ENCODE data around the gene TLE6.

TLE6 gene

GRCh38 chr19:2982561-2982960 is 5.2 kb downstream of the TLE6 start:
- Histone ChIP-seq H3K27ac (ENCODE audit: low read depth, low read length) (no peak overlapping the region), H3K9me3 (ENCODE audit: control insufficient read depth, insufficient read depth, low read length) (no peaks in the 10 kb centered on the region), H3K4me2 (ENCODE audit: low read length) (no peak overlapping the region), H3K79me2 (ENCODE audit: control insufficient read depth, low read length) (no peaks in the 10 kb centered on the region), H3K9me2 (replicated peaks; ENCODE audit: control insufficient read depth, low read length) (no peaks in the 10 kb centered on the region), H3K4me1 (ENCODE audit: control insufficient read depth, low read length) (peaks cover 29% of the 10 kb centered on the region), H3K27me3 (ENCODE audit: control insufficient read depth, low read length) (peaks cover 18% of the 10 kb centered on the region), H3F3A (ENCODE audit: control insufficient read depth, insufficient read depth) (no peaks in the 10 kb centered on the region), H3K36me3 (ENCODE audit: control insufficient read depth, low read length) (no peaks in the 10 kb centered on the region), H3K4me3 (ENCODE audit: low read length) (no peak overlapping the region), H4K20me1 (ENCODE audit: control insufficient read depth, insufficient read depth, low read depth, low read length) (no peaks in the 10 kb centered on the region)
- TF ChIP-seq EZH2phosphoT487 (IDR thresholded peaks at IDR 0.05; ENCODE audit: borderline replicate concordance, low read length) (no peak), CTCF (IDR thresholded peaks at IDR 0.05; ENCODE audit: low read depth, low read length, poor library complexity, severe bottlenecking) (no peak)

- H3K9me2 ChIP-seq (replicated peaks; ENCODE audit: control insufficient read depth, low read length) = no peaks in the 10 kb centered on the region
- H3K27ac ChIP-seq (ENCODE audit: low read depth, low read length) = no peak overlapping the region
- no peak for TF ChIP-seq CTCF (IDR thresholded peaks at IDR 0.05; ENCODE audit: low read depth, low read length, poor library complexity, severe bottlenecking)
- no peak for TF ChIP-seq EZH2phosphoT487 (IDR thresholded peaks at IDR 0.05; ENCODE audit: borderline replicate concordance, low read length)
- H3K27me3 ChIP-seq (ENCODE audit: control insufficient read depth, low read length) = peaks cover 21% of the 10 kb centered on the region
- H4K20me1 ChIP-seq (ENCODE audit: control insufficient read depth, insufficient read depth, low read depth, low read length) = no peaks in the 10 kb centered on the region
- no peaks in the 10 kb centered on the region for H3K9me3 ChIP-seq (ENCODE audit: control insufficient read depth, insufficient read depth, low read length)
- no peaks in the 10 kb centered on the region for H3K36me3 ChIP-seq (ENCODE audit: control insufficient read depth, low read length)
- no peak overlapping the region for H3K4me3 ChIP-seq (ENCODE audit: low read length)
- peaks cover 24% of the 10 kb centered on the region for H3K4me1 ChIP-seq (ENCODE audit: control insufficient read depth, low read length)
- H3K4me2 ChIP-seq (ENCODE audit: low read length) = no peak overlapping the region
- H3K79me2 ChIP-seq (ENCODE audit: control insufficient read depth, low read length) = no peaks in the 10 kb centered on the region
- H3F3A ChIP-seq (ENCODE audit: control insufficient read depth, insufficient read depth) = no peaks in the 10 kb centered on the region
Observed at GRCh38 chr19:2982983-2983350, 5.6 kb downstream of the TLE6 start.

- Histone ChIP-seq H3K36me3 (ENCODE audit: control insufficient read depth, low read length) (no peaks in the 10 kb centered on the region), H3K4me1 (ENCODE audit: control insufficient read depth, low read length) (peaks cover 22% of the 10 kb centered on the region), H3K9me2 (replicated peaks; ENCODE audit: control insufficient read depth, low read length) (no peaks in the 10 kb centered on the region), H3K4me2 (ENCODE audit: low read length) (peak overlapping the region; percentile 57), H4K20me1 (ENCODE audit: control insufficient read depth, insufficient read depth, low read depth, low read length) (no peaks in the 10 kb centered on the region), H3K9me3 (ENCODE audit: control insufficient read depth, insufficient read depth, low read length) (no peaks in the 10 kb centered on the region), H3K27me3 (ENCODE audit: control insufficient read depth, low read length) (peaks cover 21% of the 10 kb centered on the region), H3F3A (ENCODE audit: control insufficient read depth, insufficient read depth) (no peaks in the 10 kb centered on the region), H3K4me3 (ENCODE audit: low read length) (peak overlapping the region; percentile 39), H3K27ac (ENCODE audit: low read depth, low read length) (no peak overlapping the region), H3K79me2 (ENCODE audit: control insufficient read depth, low read length) (no peaks in the 10 kb centered on the region)
- TF ChIP-seq EZH2phosphoT487 (IDR thresholded peaks at IDR 0.05; ENCODE audit: borderline replicate concordance, low read length) = 0 out of 2 replicates have a peak, but pooled peaks have one; percentile 75
- no peak for TF ChIP-seq CTCF (IDR thresholded peaks at IDR 0.05; ENCODE audit: low read depth, low read length, poor library complexity, severe bottlenecking)
Observed at GRCh38 chr19:2983351-2984214, 6.2 kb downstream of the TLE6 start.
